Kidney (tissue), 14 donors: ENCODE results near the gene SDF2. TPM values are rescaled to one million over a fixed set of nuclear protein-coding genes. Genes with fewer than 3 reads are reported as not detected.

Experiments
- DNase-seq, 5 donors: peaks; one replicate each; pipeline ENCODE4 v3.0.0-alpha.2; 2013 to 2020
- FAIRE-seq: peaks from 2 replicates; lab custom pipeline; 2012; peaks lifted over from hg19 to GRCh38; lab: Jason Lieb, UNC
- H3K27ac ChIP-seq, 2 donors: one replicate each; pipeline ENCODE4 v1.7.0; 2013; ENCODE audit warnings: low read depth in 2 of 2, low read length in 2 of 2, inconsistent platforms in 1 of 2
- H3K27me3 ChIP-seq: one replicate; pipeline ENCODE4 v1.7.1; 2013; ENCODE audit warnings: low read length, inconsistent platforms; ENCODE audit not compliant: control insufficient read depth, insufficient read depth
- H3K36me3 ChIP-seq, 3 donors: one replicate each; pipeline versions ENCODE4 v1.7.0 to v1.7.1; 2013; ENCODE audit warnings: low read length in 3 of 3, control low read depth in 1 of 3, inconsistent platforms in 1 of 3; ENCODE audit not compliant: insufficient read depth in 3 of 3, control insufficient read depth in 2 of 3
- H3K4me1 ChIP-seq, 3 donors: one replicate each; pipeline versions ENCODE4 v1.7.0 to v1.7.1; 2013; ENCODE audit warnings: low read length in 3 of 3, inconsistent platforms in 1 of 3, low read depth in 1 of 3; ENCODE audit not compliant: control insufficient read depth in 2 of 3, insufficient read depth in 2 of 3
- H3K4me3 ChIP-seq, 3 donors: one replicate each; pipeline versions ENCODE4 v1.7.0 to v1.8.1; 2013; ENCODE audit warnings: low read length in 3 of 3, control low read depth in 1 of 3, inconsistent platforms in 1 of 3
- H3K9ac ChIP-seq, 3 donors: one replicate each; pipeline versions ENCODE4 v1.7.0 to v1.7.1; 2013; ENCODE audit warnings: low read length in 3 of 3, control low read depth in 1 of 3, inconsistent platforms in 1 of 3
- H3K9me3 ChIP-seq, 3 donors: one replicate each; pipeline versions ENCODE4 v1.7.0 to v1.7.1; 2013; ENCODE audit warnings: low read length in 3 of 3, control low read depth in 1 of 3, inconsistent platforms in 1 of 3; ENCODE audit not compliant: control insufficient read depth in 2 of 3, insufficient read depth in 1 of 3
- CTCF ChIP-seq: IDR thresholded peaks from 3 replicates; pipeline ENCODE4 v1.5.1; 2012; ENCODE audit warnings: mild to moderate bottlenecking, moderate library complexity, borderline replicate concordance; ENCODE audit not compliant: insufficient read depth; ENCODE audit errors: extremely low read depth
- intact Hi-C: fragments of 100-400 bp; cut with DNase I; formaldehyde crosslinking; loops from one replicate; pipeline ENCODE4 v1.11.1; 2022
- polyA plus RNA-seq: library from polyadenylated mRNA; stranded (reverse); fragments of 350-450 nt; fragmentation: Illumina TruSeq; extraction: RNeasy Lipid Tissue Mini Kit (QIAGEN cat#74804); gene quantifications from one replicate; pipeline ENCODE4 v1.2.3, GENCODE V29; 2014; ENCODE audit warnings: low read depth, low replicate concordance; ENCODE audit not compliant: insufficient read depth
- total RNA-seq: library from RNA; stranded (reverse); fragmentation: NEBNext Ultra II Directional; extraction: Animal tissue kit (Norgen Biotek cat#: 25700); gene quantifications from one replicate; pipeline ENCODE4 v1.2.1, GENCODE V29; 2021
- donor health status: control.
- donor health status: control.
- donor health status: control.
- donor health status: control.
- donor health status: control.
- donor health status: DM: yes; HTN: yes; CAD: no.
- donor health status: Normal renal cell carcinoma (clear cell type).

SDF2 gene
- total and polyA plus RNA-seq, 2 donors from 2014 or later: 54.3 to 101 TPM

DNA sequence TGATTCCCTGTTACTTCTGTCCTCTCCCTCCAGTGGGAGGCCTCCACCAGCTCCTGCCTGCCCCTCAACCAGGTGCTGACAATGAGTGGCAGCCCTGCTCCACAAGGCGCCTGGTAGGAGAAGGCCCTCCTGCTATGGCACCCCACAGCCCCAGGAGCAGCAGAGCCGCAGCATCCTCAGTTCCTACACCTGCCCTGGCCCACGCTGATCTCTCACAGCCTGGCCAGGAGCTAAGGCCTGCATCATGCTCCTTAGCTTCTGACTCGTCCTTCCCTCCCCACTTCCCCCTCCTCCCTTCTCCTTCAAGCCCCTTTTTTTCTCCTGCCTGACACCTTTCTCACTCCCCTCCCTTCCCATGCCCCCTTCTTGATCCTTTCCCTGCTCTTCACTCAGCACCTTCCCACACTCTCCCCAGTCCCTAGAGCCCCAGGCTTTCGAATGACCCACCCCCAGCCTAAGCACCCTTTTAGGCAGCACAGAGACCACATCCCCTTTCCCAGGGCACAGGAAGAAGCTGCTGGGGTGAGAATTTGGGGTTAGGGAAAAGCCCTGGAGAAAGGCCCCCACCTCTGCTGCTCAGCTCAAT is 43.5 kb upstream of the SDF2 start:
- DNase-seq (no peak), FAIRE-seq (no peak)
- intact Hi-C loops: no loop called here
- Histone ChIP-seq H3K9me3 (no peaks in the 10 kb centered on the region), H3K9ac (no peak overlapping the region), H3K27me3 (no peaks in the 10 kb centered on the region), H3K4me1 (no peaks in the 10 kb centered on the region), H3K36me3 (peaks cover 0 to 28% (median 26%) of the 10 kb centered on the region in 3 donors), H3K27ac (no peak overlapping the region), H3K4me3 (no peak overlapping the region)
- no peak for TF ChIP-seq CTCF

DNA sequence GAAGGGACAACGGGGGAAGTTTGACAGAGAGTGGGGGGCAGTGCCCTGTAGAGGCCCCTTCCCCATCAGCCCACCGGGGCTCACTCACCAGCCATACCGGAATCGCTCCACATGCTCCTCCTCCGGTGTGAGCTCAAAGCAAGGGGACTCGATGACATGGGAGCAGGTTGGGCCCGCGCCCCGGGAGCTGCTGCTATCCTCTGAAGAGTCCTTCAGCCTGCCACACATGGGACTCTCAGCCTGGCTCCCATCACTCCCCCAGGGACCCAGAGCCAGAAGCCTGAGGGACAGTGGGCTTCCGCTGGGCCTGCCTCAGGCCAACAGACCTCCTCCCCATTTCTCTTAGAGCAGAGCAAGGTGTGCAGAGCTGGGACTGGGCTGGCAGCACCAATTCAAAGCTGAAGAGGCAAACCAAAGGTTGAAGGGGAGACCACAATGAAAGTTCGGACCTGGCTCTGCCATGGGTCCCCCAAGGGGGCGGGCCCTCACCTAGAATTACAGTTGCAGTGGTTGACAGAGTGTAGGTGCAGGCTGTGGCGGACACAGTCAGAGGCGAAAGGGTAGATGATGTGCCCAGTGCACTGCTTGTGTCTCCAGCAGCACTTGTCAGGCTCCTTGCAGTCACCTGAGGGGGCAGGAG is 42.6 kb upstream of the SDF2 start:
- FAIRE-seq: no peak
- no peaks in the 10 kb centered on the region for H3K4me1 ChIP-seq

GRCh38 chr17:28703552-28704218 is 42.0 kb upstream of the SDF2 start:
- H3K27ac ChIP-seq: no peak overlapping the region
- no peak for TF ChIP-seq CTCF
- H3K4me1 ChIP-seq: peaks cover 0 to 4% (median under 1%) of the 10 kb centered on the region in 3 donors
- no peak for FAIRE-seq
- DNase-seq: no peak
- no peaks in the 10 kb centered on the region for H3K9me3 ChIP-seq
- H3K4me3 ChIP-seq: no peak overlapping the region
- no peak overlapping the region for H3K9ac ChIP-seq
- intact Hi-C loops: no loop called here
- H3K36me3 ChIP-seq: peaks cover 2 to 42% (median 41%) of the 10 kb centered on the region in 3 donors
- H3K27me3 ChIP-seq: no peaks in the 10 kb centered on the region

More for the DNA sequence above, 42.6 kb upstream of the SDF2 start:
- no peak for TF ChIP-seq CTCF
- intact Hi-C loops: no loop called here
- Histone ChIP-seq H3K36me3 (peaks cover 0 to 36% (median 34%) of the 10 kb centered on the region in 3 donors), H3K27me3 (no peaks in the 10 kb centered on the region), H3K9me3 (no peaks in the 10 kb centered on the region), H3K9ac (no peak overlapping the region), H3K4me3 (no peak overlapping the region), H3K27ac (no peak overlapping the region)
- no peak for DNase-seq
